Tibial nerve (tissue), 3 donors: ENCODE results near the gene HNRNPC.

Experiments used
- CTCF ChIP-seq, 5 experiments: fragments of 200-600 bp in 3 of 5; fragments of 450-650 bp in 2 of 5; sonication (generic) in 3 of 5; IDR thresholded peaks; one replicate each; pipeline ENCODE4 v1.5.1; 2016 to 2019; ENCODE audit warnings: antibody characterized with exemption in 5 of 5, mild to moderate bottlenecking in 3 of 5, moderate library complexity in 2 of 5
- POLR2A ChIP-seq, 2 donors: fragments of 450-650 bp; IDR thresholded peaks; one replicate each; pipeline ENCODE4 v1.6.1; 2017; ENCODE audit warnings: antibody characterized with exemption in 2 of 2, mild to moderate bottlenecking in 2 of 2, moderate library complexity in 2 of 2

DNA sequence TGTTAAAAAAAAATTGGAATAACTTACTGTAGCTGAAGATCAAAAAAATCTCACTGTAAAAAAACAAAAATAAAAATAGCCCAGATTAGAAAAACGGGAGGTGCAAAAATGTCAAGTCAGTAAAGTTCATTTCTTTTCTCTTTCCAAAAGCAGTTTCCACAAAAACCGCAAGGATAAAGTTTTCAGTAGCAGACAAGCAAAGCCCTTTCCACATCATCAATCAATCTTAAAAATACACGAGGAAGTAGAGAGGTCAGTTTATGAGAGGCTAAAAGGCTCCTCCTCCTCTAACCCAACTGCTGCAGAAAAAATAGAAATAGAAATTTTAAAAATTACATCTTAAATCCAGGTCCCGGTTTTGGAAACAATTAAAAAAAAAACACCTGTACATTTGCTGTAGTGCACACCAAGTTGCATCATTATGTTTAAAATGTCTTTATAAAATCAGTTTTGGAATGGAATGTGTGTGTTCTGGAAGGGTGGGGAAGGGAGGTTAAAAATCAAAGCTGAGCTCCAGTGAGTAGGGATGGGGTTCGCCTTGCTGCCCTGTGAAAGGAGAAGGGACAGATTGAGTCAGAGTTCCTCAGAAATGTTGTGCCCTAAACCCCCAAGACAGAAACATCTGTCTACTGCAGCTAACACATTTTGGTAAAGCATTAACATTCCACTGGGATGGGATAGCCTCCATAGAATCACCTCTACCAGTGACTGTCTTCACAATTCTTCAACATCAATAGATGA, 5.8 kb downstream of the HNRNPC start:
- TF ChIP-seq CTCF (IDR thresholded peaks at IDR 0.05) (no peak), POLR2A (IDR thresholded peaks at IDR 0.05) (no peak)
